SU-DHL-6 (cell line): ENCODE results near the gene BICC1.

Experiments used
- EZH2phosphoT487 ChIP-seq: fragments of 200-600 bp; sonication (generic), shearing (Covaris generic); conservative IDR thresholded peaks from 2 replicates; pipeline ENCODE4 v1.6.1; 2018; ENCODE audit warnings: mild to moderate bottlenecking, antibody characterized with exemption, low read length, moderate library complexity, mixed read lengths
- TF ChIP-seq, protein P1 (sequence below): fragments of 200-600 bp; sonication (generic); IDR thresholded peaks from one replicate; pipeline ENCODE4 v1.5.1; 2017; ENCODE audit warnings: antibody characterized with exemption, mild to moderate bottlenecking, low read length, moderate library complexity; ENCODE audit not compliant: insufficient read depth, poor library complexity, severe bottlenecking

- TF ChIP-seq EZH2phosphoT487: no peak
- TF ChIP-seq, protein P1, sequence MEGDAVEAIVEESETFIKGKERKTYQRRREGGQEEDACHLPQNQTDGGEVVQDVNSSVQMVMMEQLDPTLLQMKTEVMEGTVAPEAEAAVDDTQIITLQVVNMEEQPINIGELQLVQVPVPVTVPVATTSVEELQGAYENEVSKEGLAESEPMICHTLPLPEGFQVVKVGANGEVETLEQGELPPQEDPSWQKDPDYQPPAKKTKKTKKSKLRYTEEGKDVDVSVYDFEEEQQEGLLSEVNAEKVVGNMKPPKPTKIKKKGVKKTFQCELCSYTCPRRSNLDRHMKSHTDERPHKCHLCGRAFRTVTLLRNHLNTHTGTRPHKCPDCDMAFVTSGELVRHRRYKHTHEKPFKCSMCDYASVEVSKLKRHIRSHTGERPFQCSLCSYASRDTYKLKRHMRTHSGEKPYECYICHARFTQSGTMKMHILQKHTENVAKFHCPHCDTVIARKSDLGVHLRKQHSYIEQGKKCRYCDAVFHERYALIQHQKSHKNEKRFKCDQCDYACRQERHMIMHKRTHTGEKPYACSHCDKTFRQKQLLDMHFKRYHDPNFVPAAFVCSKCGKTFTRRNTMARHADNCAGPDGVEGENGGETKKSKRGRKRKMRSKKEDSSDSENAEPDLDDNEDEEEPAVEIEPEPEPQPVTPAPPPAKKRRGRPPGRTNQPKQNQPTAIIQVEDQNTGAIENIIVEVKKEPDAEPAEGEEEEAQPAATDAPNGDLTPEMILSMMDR: no peak
These were observed 283.6 kb downstream of the BICC1 start for GRCh38 chr10:58796242-58796641.
